RWPE1 (cell line): Measurements from ENCODE around the gene LMO2.
A peak's percentile ranks its signal among the peaks of the same experiment; 100 is the strongest.

ENCODE experiments used
- CTCF ChIA-PET: fragments of 350-600 bp; sonication (Branson Sonifier 250); formaldehyde crosslinking; extraction: SDS; loops from one replicate; lab custom pipeline; 2021; lab: Yijun Ruan, JAX
- POLR2A ChIA-PET: fragments of 400-600 bp; formaldehyde crosslinking; extraction: SDS; loops from one replicate; lab custom pipeline; 2020; ENCODE audit warnings: antibody characterized with exemption; ENCODE audit not compliant: low non-redundant PET; lab: Yijun Ruan, JAX
- DNase-seq: peaks from one replicate; pipeline ENCODE4 v3.0.0; 2012; ENCODE audit warnings: low spot score
- H3K27ac ChIP-seq: fragments of 450-650 bp; 2 replicates; pipeline ENCODE4 v1.5.1; 2017
- TF ChIP-seq, protein P1 (sequence below): fragments of 450-650 bp; conservative IDR thresholded peaks from 2 replicates; pipeline ENCODE4 v1.5.1; 2017; ENCODE audit warnings: low read depth, mild to moderate bottlenecking

Gene LMO2

DNA sequence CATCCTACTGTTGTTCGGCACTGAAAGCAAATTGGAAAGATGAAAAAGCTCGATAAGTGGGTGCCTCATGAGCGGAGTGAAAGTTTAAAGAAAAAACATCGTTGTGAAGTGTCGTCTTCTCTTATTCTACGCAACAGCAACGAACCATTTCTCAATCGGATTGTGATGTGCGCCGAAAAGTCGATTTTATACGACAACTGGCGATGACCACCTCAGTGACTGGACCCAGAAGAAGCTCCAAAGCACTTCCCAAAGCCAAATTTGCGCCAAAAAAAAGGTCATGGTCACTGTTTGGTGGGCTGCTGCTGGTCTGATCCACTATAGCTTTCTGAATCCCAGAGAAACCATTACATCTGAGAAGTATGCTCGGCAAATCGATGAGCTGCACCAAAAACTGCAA is 59.2 kb downstream of the LMO2 start:
- POLR2A ChIA-PET = interaction anchor here (0.7 kb wide), 1 partner anchor 236 kb away, joined by 3 read pairs; no protein-coding TSS in a partner anchor
- H3K27ac ChIP-seq = no peak overlapping the region
- CTCF ChIA-PET = no interaction called here
- TF ChIP-seq, protein P1, sequence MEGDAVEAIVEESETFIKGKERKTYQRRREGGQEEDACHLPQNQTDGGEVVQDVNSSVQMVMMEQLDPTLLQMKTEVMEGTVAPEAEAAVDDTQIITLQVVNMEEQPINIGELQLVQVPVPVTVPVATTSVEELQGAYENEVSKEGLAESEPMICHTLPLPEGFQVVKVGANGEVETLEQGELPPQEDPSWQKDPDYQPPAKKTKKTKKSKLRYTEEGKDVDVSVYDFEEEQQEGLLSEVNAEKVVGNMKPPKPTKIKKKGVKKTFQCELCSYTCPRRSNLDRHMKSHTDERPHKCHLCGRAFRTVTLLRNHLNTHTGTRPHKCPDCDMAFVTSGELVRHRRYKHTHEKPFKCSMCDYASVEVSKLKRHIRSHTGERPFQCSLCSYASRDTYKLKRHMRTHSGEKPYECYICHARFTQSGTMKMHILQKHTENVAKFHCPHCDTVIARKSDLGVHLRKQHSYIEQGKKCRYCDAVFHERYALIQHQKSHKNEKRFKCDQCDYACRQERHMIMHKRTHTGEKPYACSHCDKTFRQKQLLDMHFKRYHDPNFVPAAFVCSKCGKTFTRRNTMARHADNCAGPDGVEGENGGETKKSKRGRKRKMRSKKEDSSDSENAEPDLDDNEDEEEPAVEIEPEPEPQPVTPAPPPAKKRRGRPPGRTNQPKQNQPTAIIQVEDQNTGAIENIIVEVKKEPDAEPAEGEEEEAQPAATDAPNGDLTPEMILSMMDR = no peak
- no peak for DNase-seq

DNA sequence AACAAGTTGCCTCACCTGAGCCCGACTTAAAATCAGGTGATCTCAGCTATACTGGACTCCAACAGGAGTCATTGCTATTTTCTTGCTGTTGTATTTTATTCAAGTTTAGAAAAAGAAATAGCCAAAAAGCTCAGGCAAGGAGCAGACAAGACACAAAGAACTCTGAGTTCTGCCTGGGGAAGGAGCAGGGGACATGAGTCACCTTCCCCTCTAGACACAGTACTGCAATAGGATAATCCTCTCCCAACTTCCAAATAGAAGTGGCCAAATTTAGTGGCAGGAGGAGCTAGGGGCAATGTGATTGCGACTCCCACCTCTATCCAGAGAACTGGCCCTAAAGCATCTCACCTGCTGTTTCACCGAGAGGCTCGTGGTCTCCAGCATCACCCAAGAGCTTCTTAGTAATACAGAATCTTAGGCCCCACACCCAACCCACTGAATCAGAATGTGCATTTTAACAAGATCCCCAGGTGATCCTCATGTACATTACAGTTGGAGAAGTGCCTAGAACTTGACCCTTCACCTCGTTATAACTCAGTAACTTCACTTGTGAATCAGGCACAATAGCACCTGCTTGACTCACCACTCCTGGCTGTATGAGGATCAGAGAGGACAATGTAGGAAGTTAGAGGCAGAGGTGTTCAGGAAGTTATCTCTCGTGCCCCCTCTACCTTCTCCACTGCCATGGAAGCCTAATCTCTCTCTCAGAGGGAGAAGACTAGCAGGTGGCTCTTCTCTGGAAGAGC is 60.8 kb downstream of the LMO2 start:
- TF ChIP-seq, protein P1 = no peak
- POLR2A ChIA-PET = no interaction called here
- no peak overlapping the region for H3K27ac ChIP-seq
- CTCF ChIA-PET = interaction anchor here (0.6 to 4.9 kb wide), 5 partner anchors 23 to 395 kb away, joined by 3 to 39 read pairs (median 4); no protein-coding TSS in a partner anchor
- peak; percentile 62 for DNase-seq

DNA sequence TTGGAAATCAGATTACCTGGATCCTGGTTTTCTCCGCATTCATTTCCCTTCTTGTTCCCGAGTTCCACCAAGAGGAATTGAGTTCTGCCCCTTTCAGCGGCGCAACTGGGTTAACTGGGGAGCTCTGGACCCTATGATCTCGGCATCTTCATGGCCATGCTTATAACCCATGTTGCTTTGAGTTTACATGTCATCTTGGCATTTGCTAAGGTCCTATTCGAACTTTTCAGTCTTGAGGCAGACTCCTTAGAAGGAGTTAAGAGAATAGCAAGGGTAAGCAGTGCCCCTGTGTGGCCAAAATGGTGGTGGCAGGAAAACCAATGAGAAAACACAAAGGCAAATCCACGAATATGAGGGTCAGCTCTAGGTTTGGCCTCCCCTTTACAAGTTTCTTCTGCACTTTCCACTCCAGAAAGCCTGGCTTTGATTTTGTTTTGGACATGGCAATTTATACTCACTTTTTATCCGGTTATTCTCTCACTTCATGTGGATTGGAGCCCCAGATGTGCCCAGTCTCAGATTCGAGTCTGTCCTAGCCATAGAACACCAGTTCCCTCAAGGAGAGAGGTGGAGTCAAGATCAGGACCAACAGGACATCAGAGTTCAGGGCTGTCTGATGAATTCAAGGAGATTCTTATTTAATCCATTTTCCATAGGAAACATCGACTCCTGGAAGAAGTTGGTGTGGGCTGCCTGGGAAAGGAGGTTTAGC is 62.3 kb downstream of the LMO2 start:
- TF ChIP-seq, protein P1 = peak; percentile 88
- ChIA-PET CTCF (interaction anchor here (0.6 to 4.9 kb wide), 19 partner anchors 11 to 520 kb away, joined by 3 to 39 read pairs (median 4); no protein-coding TSS in a partner anchor), POLR2A (no interaction called here)
- no peak overlapping the region for H3K27ac ChIP-seq
- peak; percentile 72 for DNase-seq

DNA sequence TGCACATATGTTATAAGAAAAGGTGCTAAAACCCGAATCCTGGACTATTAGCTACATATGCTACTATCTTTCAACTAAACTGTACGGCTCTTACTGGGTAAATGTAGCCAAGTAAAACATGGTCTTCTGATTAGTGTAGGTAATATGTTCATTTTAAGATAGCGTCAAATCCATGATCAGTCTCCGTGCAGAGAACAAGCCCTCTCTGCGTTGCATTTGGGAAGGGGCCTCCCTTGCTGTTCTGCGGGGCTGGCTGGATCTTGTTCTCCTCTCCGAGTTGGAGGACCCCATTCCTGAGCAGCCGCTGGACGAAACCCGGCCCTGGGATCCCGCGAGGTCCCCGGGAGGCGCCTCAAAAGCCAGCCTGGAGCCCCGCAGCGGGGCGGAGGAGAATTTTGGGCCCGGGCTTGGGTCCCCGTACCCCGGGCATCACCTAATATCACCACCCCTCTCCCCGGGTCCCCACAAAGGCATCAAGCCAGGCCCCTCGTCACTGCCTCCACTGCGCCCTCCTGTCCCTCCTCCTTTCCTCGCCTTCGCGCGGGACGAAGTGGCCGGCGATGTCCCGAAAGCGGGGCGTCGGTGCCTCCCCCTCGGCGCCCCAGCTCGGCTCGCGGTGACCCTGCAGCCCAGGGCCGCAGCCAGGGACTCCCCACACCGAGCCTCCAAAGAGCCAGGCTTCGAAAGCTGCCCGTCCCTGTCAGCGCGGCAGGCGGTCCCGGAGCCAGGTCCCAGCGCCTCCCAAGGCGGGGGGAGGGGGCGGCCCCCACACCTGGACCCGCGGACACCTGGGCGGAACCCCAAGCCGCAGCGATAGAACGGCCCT is 63.1 kb downstream of the LMO2 start:
- H3K27ac ChIP-seq = no peak overlapping the region
- POLR2A ChIA-PET = interaction anchor here (0.6 kb wide), 1 partner anchor 18 kb away, joined by 4 read pairs; no protein-coding TSS in a partner anchor
- CTCF ChIA-PET = interaction anchor here (0.6 to 4.9 kb wide), 10 partner anchors 10 to 490 kb away, joined by 4 to 39 read pairs (median 6); no protein-coding TSS in a partner anchor
- DNase-seq = peak; percentile 18
- TF ChIP-seq, protein P1 = no peak

DNA sequence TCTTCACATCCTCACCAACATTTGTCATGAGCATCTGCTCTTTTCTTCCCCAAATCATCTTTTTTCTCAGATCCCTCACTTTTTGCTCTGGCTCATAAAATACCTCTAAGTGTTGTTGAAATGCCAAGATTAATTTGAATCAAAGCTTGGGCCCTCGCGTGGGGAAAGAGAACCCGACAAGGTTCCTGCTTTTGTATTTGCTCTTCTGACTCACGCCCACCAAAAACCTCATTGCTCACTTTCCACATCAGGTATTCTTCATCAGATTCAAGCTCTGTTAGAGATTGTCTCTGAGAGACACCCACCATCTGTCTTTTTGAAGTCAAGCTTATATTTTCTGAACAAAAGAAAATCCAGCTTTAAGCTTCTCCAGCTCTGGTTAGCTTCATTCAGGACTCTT is 64.7 kb downstream of the LMO2 start:
- POLR2A ChIA-PET = no interaction called here

More for the DNA sequence above, 64.7 kb downstream of the LMO2 start:
- H3K27ac ChIP-seq = no peak overlapping the region
- CTCF ChIA-PET = interaction anchor here (0.6 to 4.9 kb wide), 2 partner anchors 19 to 462 kb away, joined by 4 to 39 read pairs; no protein-coding TSS in a partner anchor
- TF ChIP-seq, protein P1 = no peak
- no peak for DNase-seq
